DMS53 treated with DMSO at 0.1 percent for 48 hours (cell line): ENCODE results near the gene KRT6A.

ENCODE experiments used
- DNase-seq: peaks from one replicate; lab custom pipeline; 2025; ENCODE audit not compliant: unreplicated experiment; lab: John Stamatoyannopoulos, UW

KRT6A gene

GRCh38 chr12:52524898-52525591 lies 32.0 kb upstream of the KRT6A start:
- no peak for DNase-seq

GRCh38 chr12:52524241-52524897 lies 31.3 kb upstream of the KRT6A start:
- DNase-seq, result no peak

GRCh38 chr12:52523824-52524223 lies 30.8 kb upstream of the KRT6A start:
- DNase-seq, result no peak

GRCh38 chr12:52522346-52523011 lies 29.4 kb upstream of the KRT6A start:
- no peak for DNase-seq

- no peak for DNase-seq
Measured at GRCh38 chr12:52521568-52522266, 28.7 kb upstream of the KRT6A start.

- DNase-seq, result no peak
Measured at GRCh38 chr12:52521175-52521567, 28.1 kb upstream of the KRT6A start.

- DNase-seq, result no peak
Measured at GRCh38 chr12:52519826-52520662, 27.0 kb upstream of the KRT6A start, which contains the start of gene KRT5. Gene KRT5, minus strand, starts transcription at chr12:52520394. Its CDS starts 98 bp downstream, at chr12:52520296.

GRCh38 chr12:52519387-52519703 lies 26.3 kb upstream of the KRT6A start:
- no peak for DNase-seq

GRCh38 chr12:52518574-52519386 lies 25.7 kb upstream of the KRT6A start:
- DNase-seq, result no peak

GRCh38 chr12:52517888-52518287 lies 24.8 kb upstream of the KRT6A start:
- no peak for DNase-seq

- DNase-seq, result no peak
Measured at GRCh38 chr12:52517005-52517835, 24.2 kb upstream of the KRT6A start.

- no peak for DNase-seq
Measured at GRCh38 chr12:52515927-52516831, 23.1 kb upstream of the KRT6A start.

GRCh38 chr12:52515319-52515646 lies 22.2 kb upstream of the KRT6A start:
- DNase-seq, result no peak

- DNase-seq, result no peak
Measured at GRCh38 chr12:52514471-52515318, 21.6 kb upstream of the KRT6A start.

- no peak for DNase-seq
Measured at GRCh38 chr12:52513736-52514135, 20.7 kb upstream of the KRT6A start.

GRCh38 chr12:52508211-52508610 lies 15.2 kb upstream of the KRT6A start:
- DNase-seq, result no peak
